ENCODE measurements around the gene IL6ST. TPM values are rescaled to one million over a fixed set of nuclear protein-coding genes. Genes with fewer than 3 reads are reported as not detected.

IL6ST gene
- total RNA-seq, 1 donor from 2014 or later, result 221 TPM

- no peak for TF ChIP-seq CTCF (IDR thresholded peaks at IDR 0.05)
- Mint-ChIP-seq H3K27me3 (ENCODE audit: low read depth) (no peaks in the 10 kb centered on the region), H3K9me3 (ENCODE audit: low read depth) (no peaks in the 10 kb centered on the region), H3K36me3 (ENCODE audit: low read depth) (no peaks in the 10 kb centered on the region), H3K4me3 (ENCODE audit: unreplicated experiment) (no peak overlapping the region), H3K27ac (ENCODE audit: unreplicated experiment) (no peak overlapping the region), H3K4me1 (ENCODE audit: low read depth) (peaks cover 28% of the 10 kb centered on the region)
- no peak for DNase-seq (ENCODE audit: low spot score)
Observed at GRCh38 chr5:55905251-55905650, 89.5 kb downstream of the IL6ST start.

- H3K27ac Mint-ChIP-seq (ENCODE audit: unreplicated experiment), result no peak overlapping the region
- H3K4me1 Mint-ChIP-seq (ENCODE audit: low read depth), result peaks cover 35% of the 10 kb centered on the region
- no peaks in the 10 kb centered on the region for H3K9me3 Mint-ChIP-seq (ENCODE audit: low read depth)
- H3K36me3 Mint-ChIP-seq (ENCODE audit: low read depth), result no peaks in the 10 kb centered on the region
- no peaks in the 10 kb centered on the region for H3K27me3 Mint-ChIP-seq (ENCODE audit: low read depth)
- H3K4me3 Mint-ChIP-seq (ENCODE audit: unreplicated experiment), result no peak overlapping the region
- no peak for TF ChIP-seq CTCF (IDR thresholded peaks at IDR 0.05)
- DNase-seq (ENCODE audit: low spot score), result no peak
Observed at GRCh38 chr5:55904152-55904551, 90.6 kb downstream of the IL6ST start.

GRCh38 chr5:55903121-55903701, 91.6 kb downstream of the IL6ST start:
- Mint-ChIP-seq H3K4me3 (ENCODE audit: unreplicated experiment) (no peak overlapping the region), H3K36me3 (ENCODE audit: low read depth) (no peaks in the 10 kb centered on the region), H3K27ac (ENCODE audit: unreplicated experiment) (no peak overlapping the region), H3K4me1 (ENCODE audit: low read depth) (peaks cover 37% of the 10 kb centered on the region), H3K9me3 (ENCODE audit: low read depth) (no peaks in the 10 kb centered on the region), H3K27me3 (ENCODE audit: low read depth) (no peaks in the 10 kb centered on the region)
- DNase-seq (ENCODE audit: low spot score), result no peak
- no peak for TF ChIP-seq CTCF (IDR thresholded peaks at IDR 0.05)

- H3K9me3 Mint-ChIP-seq (ENCODE audit: low read depth), result no peaks in the 10 kb centered on the region
- H3K4me1 Mint-ChIP-seq (ENCODE audit: low read depth), result peaks cover 41% of the 10 kb centered on the region
- no peak overlapping the region for H3K27ac Mint-ChIP-seq (ENCODE audit: unreplicated experiment)
- no peak overlapping the region for H3K4me3 Mint-ChIP-seq (ENCODE audit: unreplicated experiment)
- no peak for DNase-seq (ENCODE audit: low spot score)
- TF ChIP-seq CTCF (IDR thresholded peaks at IDR 0.05), result no peak
- H3K27me3 Mint-ChIP-seq (ENCODE audit: low read depth), result no peaks in the 10 kb centered on the region
- no peaks in the 10 kb centered on the region for H3K36me3 Mint-ChIP-seq (ENCODE audit: low read depth)
Observed at GRCh38 chr5:55902696-55903095, 92.1 kb downstream of the IL6ST start.

GRCh38 chr5:55900776-55901175, 94.0 kb downstream of the IL6ST start:
- H3K4me3 Mint-ChIP-seq (ENCODE audit: unreplicated experiment), result no peak overlapping the region
- no peaks in the 10 kb centered on the region for H3K9me3 Mint-ChIP-seq (ENCODE audit: low read depth)
- DNase-seq (ENCODE audit: low spot score), result no peak
- H3K4me1 Mint-ChIP-seq (ENCODE audit: low read depth), result peaks cover 48% of the 10 kb centered on the region
- H3K27ac Mint-ChIP-seq (ENCODE audit: unreplicated experiment), result no peak overlapping the region
- H3K36me3 Mint-ChIP-seq (ENCODE audit: low read depth), result no peaks in the 10 kb centered on the region
- no peak for TF ChIP-seq CTCF (IDR thresholded peaks at IDR 0.05)
- H3K27me3 Mint-ChIP-seq (ENCODE audit: low read depth), result no peaks in the 10 kb centered on the region

All from chondrocyte (in vitro differentiated cells).